ENCODE results near the gene SLC47A2.

SLC47A2 gene

DNA sequence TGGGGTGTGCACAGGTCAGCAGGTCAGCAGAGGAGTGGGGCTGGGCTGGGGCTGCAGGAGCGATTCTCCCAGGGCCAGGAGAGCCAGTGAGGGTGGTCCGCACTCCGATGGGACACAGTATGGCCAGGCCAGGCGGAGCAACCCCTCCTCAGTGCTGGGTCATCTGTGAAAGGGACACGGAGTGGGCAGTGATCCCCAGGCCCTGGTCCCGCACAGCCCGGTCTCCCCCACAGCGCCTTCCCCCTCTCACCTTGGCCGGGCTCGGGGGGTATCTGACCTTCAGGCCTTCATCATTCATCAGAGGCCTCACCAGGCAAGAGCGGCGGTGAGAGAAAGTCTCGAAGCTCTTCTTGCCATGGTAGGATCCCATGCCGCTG, 21.7 kb upstream of the SLC47A2 start:
- H3K36me3 ChIP-seq (ENCODE audit: insufficient read depth): no peaks in the 10 kb centered on the region
- H3K79me2 ChIP-seq (ENCODE audit: insufficient read depth, low read depth): no peaks in the 10 kb centered on the region
- no peak overlapping the region for H3K4me2 ChIP-seq
- no peaks in the 10 kb centered on the region for H3K4me1 ChIP-seq (ENCODE audit: low read depth, poor library complexity, severe bottlenecking)
- H3K4me3 ChIP-seq (IDR thresholded peaks at IDR 0.05; ENCODE audit: insufficient read depth, low read depth, low read length): no peak overlapping the region
- no peak overlapping the region for H3K9ac ChIP-seq
- H3K27me3 ChIP-seq (ENCODE audit: insufficient read depth, low read depth): no peaks in the 10 kb centered on the region
- no peak overlapping the region for H2AFZ ChIP-seq (ENCODE audit: low read depth)
- no peak for TF ChIP-seq CTCF (conservative IDR thresholded peaks at IDR 0.05; ENCODE audit: low read depth, low read length)
- no peak overlapping the region for H3K27ac ChIP-seq
- no peaks in the 10 kb centered on the region for H4K20me1 ChIP-seq (ENCODE audit: insufficient read depth)

DNA sequence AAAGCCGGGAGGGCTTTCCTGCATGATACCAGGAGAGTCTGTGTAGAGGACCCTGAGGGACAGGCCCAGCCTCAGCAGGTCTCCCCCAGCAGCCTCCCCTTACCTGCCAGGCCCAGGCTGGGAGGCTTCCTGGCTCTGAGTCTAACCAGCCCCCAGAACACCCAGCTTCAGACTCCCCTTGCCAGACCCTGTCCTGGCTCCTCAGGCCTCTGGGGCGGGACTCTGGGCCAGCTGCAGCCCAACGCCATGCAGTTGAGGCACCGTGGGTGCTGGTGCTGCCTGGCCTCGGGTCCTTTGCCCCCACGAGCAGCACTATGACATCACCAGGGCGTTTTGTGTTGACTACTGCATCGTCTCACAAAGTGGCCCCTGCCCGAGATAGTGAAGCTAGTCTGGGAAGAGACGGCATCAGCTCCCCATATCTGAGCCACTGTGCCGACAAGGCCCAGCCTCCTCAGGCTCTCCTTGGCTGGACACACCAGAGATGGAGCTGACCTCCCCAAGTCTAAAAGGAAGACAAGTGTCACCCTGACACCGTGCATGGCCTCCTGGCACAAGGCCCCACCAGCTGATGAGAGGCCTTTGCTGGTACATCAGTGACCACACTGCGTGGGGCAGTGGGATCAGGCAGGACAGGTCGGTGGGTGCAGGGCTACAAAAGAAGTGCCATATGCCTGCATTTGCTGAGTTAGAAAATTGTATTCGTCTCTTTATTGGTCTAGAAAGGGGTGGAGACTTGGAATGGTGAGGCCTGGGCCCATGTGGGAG, 21.1 kb upstream of the SLC47A2 start:
- Histone ChIP-seq H4K20me1 (ENCODE audit: insufficient read depth) (no peaks in the 10 kb centered on the region), H3K4me1 (ENCODE audit: low read depth, poor library complexity, severe bottlenecking) (no peaks in the 10 kb centered on the region), H3K9ac (no peak overlapping the region), H2AFZ (ENCODE audit: low read depth) (no peak overlapping the region), H3K79me2 (ENCODE audit: insufficient read depth, low read depth) (no peaks in the 10 kb centered on the region), H3K4me3 (IDR thresholded peaks at IDR 0.05; ENCODE audit: insufficient read depth, low read depth, low read length) (no peak overlapping the region), H3K4me2 (no peak overlapping the region), H3K36me3 (ENCODE audit: insufficient read depth) (no peaks in the 10 kb centered on the region), H3K27me3 (ENCODE audit: insufficient read depth, low read depth) (no peaks in the 10 kb centered on the region), H3K27ac (no peak overlapping the region)
- TF ChIP-seq CTCF (conservative IDR thresholded peaks at IDR 0.05; ENCODE audit: low read depth, low read length): no peak

GRCh38 chr17:19736071-19736470, 19.7 kb upstream of the SLC47A2 start:
- Histone ChIP-seq H3K4me2 (no peak overlapping the region), H3K27ac (no peak overlapping the region), H3K36me3 (ENCODE audit: insufficient read depth) (no peaks in the 10 kb centered on the region), H4K20me1 (ENCODE audit: insufficient read depth) (no peaks in the 10 kb centered on the region), H2AFZ (ENCODE audit: low read depth) (no peak overlapping the region), H3K27me3 (ENCODE audit: insufficient read depth, low read depth) (no peaks in the 10 kb centered on the region), H3K79me2 (ENCODE audit: insufficient read depth, low read depth) (no peaks in the 10 kb centered on the region), H3K4me3 (IDR thresholded peaks at IDR 0.05; ENCODE audit: insufficient read depth, low read depth, low read length) (no peak overlapping the region), H3K4me1 (ENCODE audit: low read depth, poor library complexity, severe bottlenecking) (no peaks in the 10 kb centered on the region), H3K9ac (no peak overlapping the region)
- no peak for TF ChIP-seq CTCF (conservative IDR thresholded peaks at IDR 0.05; ENCODE audit: low read depth, low read length)

GRCh38 chr17:19733953-19734526, 17.7 kb upstream of the SLC47A2 start:
- H2AFZ ChIP-seq (ENCODE audit: low read depth): no peak overlapping the region
- H3K4me1 ChIP-seq (ENCODE audit: low read depth, poor library complexity, severe bottlenecking): no peaks in the 10 kb centered on the region
- H3K4me2 ChIP-seq: no peak overlapping the region
- H3K27me3 ChIP-seq (ENCODE audit: insufficient read depth, low read depth): no peaks in the 10 kb centered on the region
- no peaks in the 10 kb centered on the region for H4K20me1 ChIP-seq (ENCODE audit: insufficient read depth)
- TF ChIP-seq CTCF (conservative IDR thresholded peaks at IDR 0.05; ENCODE audit: low read depth, low read length): no peak
- no peaks in the 10 kb centered on the region for H3K36me3 ChIP-seq (ENCODE audit: insufficient read depth)
- H3K79me2 ChIP-seq (ENCODE audit: insufficient read depth, low read depth): no peaks in the 10 kb centered on the region
- H3K9ac ChIP-seq: no peak overlapping the region
- H3K4me3 ChIP-seq (IDR thresholded peaks at IDR 0.05; ENCODE audit: insufficient read depth, low read depth, low read length): no peak overlapping the region
- H3K27ac ChIP-seq: no peak overlapping the region
